CD4-positive, alpha-beta T cell treated with Interleukin-2 at 100 ng/mL for 4 hours (primary cell): ENCODE data around the gene PDLIM4.

ENCODE experiments used
- DNase-seq: peaks from one replicate; pipeline ENCODE4 v3.0.0-alpha.2; 2020; ENCODE audit warnings: low spot score

PDLIM4 gene

GRCh38 chr5:132227485-132228240 lies 29.8 kb upstream of the PDLIM4 start, which contains the start of gene P4HA2:
P4HA2 (minus strand) TSS chr5:132227853; CDS start chr5:132218626, 9,227 bp downstream.
- peak; percentile 20 for DNase-seq

- DNase-seq = no peak
These were observed 29.1 kb upstream of the PDLIM4 start for GRCh38 chr5:132228241-132229035.

GRCh38 chr5:132229236-132229635 lies 28.3 kb upstream of the PDLIM4 start:
- DNase-seq = no peak

GRCh38 chr5:132230871-132231270 lies 26.6 kb upstream of the PDLIM4 start:
- DNase-seq = no peak

- DNase-seq = no peak
These were observed 25.0 kb upstream of the PDLIM4 start for GRCh38 chr5:132232465-132232864.

- no peak for DNase-seq
These were observed 24.4 kb upstream of the PDLIM4 start for GRCh38 chr5:132233081-132233480.

- no peak for DNase-seq
These were observed 23.4 kb upstream of the PDLIM4 start for GRCh38 chr5:132233811-132234683.

GRCh38 chr5:132234684-132235062 lies 22.8 kb upstream of the PDLIM4 start:
- DNase-seq = no peak

GRCh38 chr5:132235340-132235739 lies 22.2 kb upstream of the PDLIM4 start:
- no peak for DNase-seq

- no peak for DNase-seq
These were observed 20.4 kb upstream of the PDLIM4 start for GRCh38 chr5:132237141-132237540.

- no peak for DNase-seq
These were observed 19.8 kb upstream of the PDLIM4 start for GRCh38 chr5:132237670-132238069.

GRCh38 chr5:132238169-132238744 lies 19.2 kb upstream of the PDLIM4 start:
- peak; percentile 70 for DNase-seq

- no peak for DNase-seq
These were observed 18.5 kb upstream of the PDLIM4 start for GRCh38 chr5:132238901-132239500.

- no peak for DNase-seq
These were observed 17.7 kb upstream of the PDLIM4 start for GRCh38 chr5:132239776-132240175.

- no peak for DNase-seq
These were observed 14.0 kb upstream of the PDLIM4 start for GRCh38 chr5:132243366-132243977.

- DNase-seq = no peak
These were observed 11.9 kb upstream of the PDLIM4 start for GRCh38 chr5:132245593-132245992.

GRCh38 chr5:132246806-132247205 lies 10.7 kb upstream of the PDLIM4 start:
- no peak for DNase-seq

GRCh38 chr5:132250547-132250946 lies 6.9 kb upstream of the PDLIM4 start:
- no peak for DNase-seq

GRCh38 chr5:132251220-132251725 lies 6.2 kb upstream of the PDLIM4 start:
- no peak for DNase-seq

GRCh38 chr5:132253008-132253441 lies 4.5 kb upstream of the PDLIM4 start:
- no peak for DNase-seq
